Measurements from ENCODE around the gene EGFR. TPM values are rescaled to one million over a fixed set of nuclear protein-coding genes. Genes with fewer than 3 reads are reported as not detected.

Gene EGFR
- total RNA-seq, 1 donor from 2014 or later = 45.7 TPM

GRCh38 chr7:55190511-55191160, 171.8 kb downstream of the EGFR start:
- no peak for DNase-seq

GRCh38 chr7:55191161-55191925, 172.5 kb downstream of the EGFR start:
- no peak for DNase-seq

GRCh38 chr7:55191926-55192692, 173.3 kb downstream of the EGFR start:
- no peak for DNase-seq

GRCh38 chr7:55192723-55193122, 173.9 kb downstream of the EGFR start:
- DNase-seq = no peak

- no peak for DNase-seq
Observed at GRCh38 chr7:55193245-55193644, 174.4 kb downstream of the EGFR start.

- DNase-seq = no peak
Observed at GRCh38 chr7:55194522-55194921, 175.7 kb downstream of the EGFR start.

- no peak for DNase-seq
Observed at GRCh38 chr7:55198634-55199392, 180.0 kb downstream of the EGFR start.

GRCh38 chr7:55199418-55199817, 180.6 kb downstream of the EGFR start:
- no peak for DNase-seq

- no peak for DNase-seq
Observed at GRCh38 chr7:55200441-55200840, 181.6 kb downstream of the EGFR start.

GRCh38 chr7:55202150-55202913, 183.5 kb downstream of the EGFR start:
- DNase-seq = no peak

GRCh38 chr7:55203300-55203699, 184.5 kb downstream of the EGFR start:
- DNase-seq = no peak

GRCh38 chr7:55205124-55205955, 186.5 kb downstream of the EGFR start:
- DNase-seq = no peak

GRCh38 chr7:55206235-55207029, 187.6 kb downstream of the EGFR start:
- no peak for DNase-seq

- no peak for DNase-seq
Observed at GRCh38 chr7:55207436-55208125, 188.8 kb downstream of the EGFR start.

GRCh38 chr7:55209366-55209765, 190.5 kb downstream of the EGFR start:
- no peak for DNase-seq

- no peak for DNase-seq
Observed at GRCh38 chr7:55210176-55210575, 191.4 kb downstream of the EGFR start.

GRCh38 chr7:55210716-55211115, 191.9 kb downstream of the EGFR start:
- DNase-seq = no peak

GRCh38 chr7:55211726-55212125, 192.9 kb downstream of the EGFR start:
- DNase-seq = no peak

- no peak for DNase-seq
Observed at GRCh38 chr7:55212176-55212575, 193.4 kb downstream of the EGFR start.
